Muscle of leg (tissue), 11 donors: ENCODE data around the gene ACSF3. TPM values are rescaled to one million over a fixed set of nuclear protein-coding genes. Genes with fewer than 3 reads are reported as not detected.
A peak's percentile ranks its signal among the peaks of the same experiment; 100 is the strongest.

Experiments used
- DNase-seq: peaks from one replicate; pipeline ENCODE4 v3.0.0; 2013
- H3K27ac ChIP-seq: one replicate; pipeline ENCODE4 v1.5.1; 2013; ENCODE audit warnings: mild to moderate bottlenecking, low read length, control low read depth
- H3K27me3 ChIP-seq: one replicate; pipeline ENCODE4 v1.6.1; 2013; ENCODE audit warnings: low read length; ENCODE audit not compliant: control insufficient read depth, insufficient read depth
- H3K36me3 ChIP-seq: one replicate; pipeline ENCODE4 v1.6.1; 2013; ENCODE audit warnings: low read length; ENCODE audit not compliant: control insufficient read depth, insufficient read depth
- H3K4me1 ChIP-seq: one replicate; pipeline ENCODE4 v1.6.1; 2013; ENCODE audit warnings: low read length; ENCODE audit not compliant: control insufficient read depth, insufficient read depth
- H3K4me3 ChIP-seq: one replicate; pipeline ENCODE4 v1.5.1; 2013; ENCODE audit warnings: low read length, control low read depth
- H3K9me3 ChIP-seq: replicated peaks from 2 replicates; pipeline ENCODE4 v1.6.1; 2013; ENCODE audit warnings: low read depth, low read length; ENCODE audit not compliant: control insufficient read depth
- whole genome bisulfite sequencing: methylation state at CpG from one replicate; pipeline ENCODE4 v1.1.5; 2013; ENCODE audit warnings: missing lambda C conversion rate; ENCODE audit not compliant: insufficient coverage; 5-methylcytosine and 5-hydroxymethylcytosine counted together
- polyA plus RNA-seq, 8 donors: library from polyadenylated mRNA; unstranded; fragments of 120-200 nt; gene quantifications; one replicate each; pipeline versions ENCODE4 v1.2.1 to v1.2.3, GENCODE V29; 2013; ENCODE audit warnings: inconsistent platforms in 1 of 8, low replicate concordance in 1 of 8; ENCODE audit not compliant: insufficient read length in 8 of 8, insufficient read depth in 1 of 8
- total RNA-seq: library from RNA; stranded (reverse); fragments of 120-200 nt; gene quantifications from one replicate; pipeline ENCODE4 v1.2.4, GENCODE V29; 2013

ACSF3 gene
- total and polyA plus RNA-seq, 9 donors: 13.4 to 18.6 (median 16.7) TPM

DNA sequence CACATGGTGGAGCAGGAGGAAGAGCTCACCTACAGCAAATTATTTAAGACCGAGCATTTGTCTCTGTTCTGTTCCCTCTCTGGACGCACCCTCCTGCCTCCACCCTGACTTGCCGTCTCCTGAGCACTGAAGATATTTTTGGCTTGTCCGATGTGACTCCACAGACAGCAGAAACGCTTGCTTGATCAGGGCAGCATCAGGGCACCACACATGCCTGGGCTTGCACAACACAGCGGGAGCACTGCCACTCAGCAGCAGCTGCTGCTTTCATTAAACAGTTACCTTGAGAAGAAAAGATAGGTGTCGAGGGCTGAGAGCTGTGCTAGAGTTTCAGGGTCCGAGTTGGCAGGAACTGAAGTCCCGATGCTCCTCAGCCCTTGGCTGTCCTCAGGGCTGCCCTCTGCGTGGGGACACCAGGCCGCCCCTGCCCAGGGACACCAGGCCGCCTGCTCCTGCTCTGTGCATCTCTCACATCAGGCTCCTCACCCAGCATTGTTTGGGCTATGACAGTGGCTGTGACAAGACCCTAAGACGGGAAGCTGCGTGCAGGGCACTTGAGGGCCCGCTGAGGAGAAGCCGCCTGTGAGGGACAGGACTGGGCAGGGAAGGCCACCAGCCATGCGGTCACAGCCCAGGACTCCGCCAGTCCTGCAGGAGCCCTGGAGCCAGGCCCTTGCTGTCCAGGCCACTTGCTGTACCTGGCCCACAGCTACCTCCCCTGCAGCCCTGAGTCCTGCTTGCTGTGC is 56.6 kb downstream of the ACSF3 start:
- Histone ChIP-seq H3K36me3 (peaks cover 40% of the 10 kb centered on the region), H3K27me3 (no peaks in the 10 kb centered on the region), H3K4me3 (no peak overlapping the region), H3K27ac (no peak overlapping the region), H3K4me1 (peaks cover 9% of the 10 kb centered on the region), H3K9me3 (peaks cover 7% of the 10 kb centered on the region)
- 87% methylated on average over 16 of the region's 18 CpGs for WGBS
- DNase-seq: no peak

DNA sequence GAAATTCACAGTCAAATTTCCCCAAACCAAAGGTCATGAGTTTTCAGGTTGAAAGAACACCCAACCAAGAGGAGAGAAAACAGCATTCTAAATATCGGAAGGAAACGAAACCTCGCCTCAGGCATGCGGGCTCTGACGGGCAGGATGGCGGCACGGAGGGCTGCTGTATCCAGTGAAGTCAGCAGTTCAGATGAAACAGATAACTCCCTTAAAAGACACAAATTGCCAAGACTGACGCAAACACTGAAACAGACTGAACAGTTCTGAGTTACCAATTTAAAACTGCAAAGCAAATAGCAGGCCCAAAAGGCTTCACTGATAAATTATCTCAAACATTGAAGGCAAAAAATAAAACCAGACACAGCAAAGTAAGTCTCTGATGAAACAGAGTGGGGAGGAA is 57.3 kb downstream of the ACSF3 start:
- H3K4me3 ChIP-seq: no peak overlapping the region
- no peak overlapping the region for H3K27ac ChIP-seq
- H3K9me3 ChIP-seq: peaks cover 7% of the 10 kb centered on the region
- 100% methylated on average over 4 of the region's 8 CpGs for WGBS
- peaks cover 34% of the 10 kb centered on the region for H3K36me3 ChIP-seq
- H3K27me3 ChIP-seq: no peaks in the 10 kb centered on the region
- no peak for DNase-seq
- H3K4me1 ChIP-seq: peaks cover 14% of the 10 kb centered on the region

DNA sequence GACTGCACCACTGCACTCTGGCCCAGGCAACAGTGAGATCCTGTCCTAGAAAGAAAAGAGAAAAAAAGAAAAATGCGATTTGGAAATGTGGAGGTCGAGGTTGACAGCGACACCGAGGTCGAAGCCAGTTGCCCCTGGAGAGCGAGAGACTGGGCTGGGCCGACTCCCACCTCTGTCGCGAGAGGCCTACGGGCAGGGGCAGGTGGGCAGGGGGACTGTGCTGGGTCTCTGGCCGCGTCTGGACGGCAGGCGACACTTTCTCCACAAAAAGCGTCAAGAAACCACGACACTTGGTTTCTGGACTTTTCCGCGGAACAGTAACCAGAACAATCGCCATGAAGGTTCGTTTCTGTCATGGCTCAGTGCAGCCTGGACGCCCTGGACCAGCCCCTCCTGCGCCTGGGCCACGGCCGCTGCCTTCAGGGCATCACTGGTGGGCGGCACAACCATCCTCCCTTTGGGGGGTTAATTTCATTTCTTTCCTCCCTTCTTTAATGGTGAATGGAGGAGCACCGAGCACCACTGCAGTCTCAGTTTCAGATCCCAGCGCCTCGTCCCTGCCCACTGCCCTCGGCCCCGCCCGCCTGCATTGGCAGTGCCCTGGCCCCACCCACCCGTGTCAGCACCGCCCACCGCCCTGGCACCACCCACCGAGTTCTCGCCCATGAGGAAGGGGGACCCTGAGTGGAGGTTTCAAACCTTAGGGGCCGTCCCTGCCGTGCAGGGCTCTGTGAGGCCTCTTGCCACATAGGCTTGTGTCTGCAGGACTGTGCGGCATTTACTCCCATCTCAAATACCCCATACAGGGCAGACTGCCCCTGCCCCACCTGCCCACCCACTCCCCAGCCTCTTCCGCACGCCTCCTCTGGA is 59.4 kb downstream of the ACSF3 start:
- Histone ChIP-seq H3K9me3 (peaks cover 7% of the 10 kb centered on the region), H3K36me3 (peaks cover 22% of the 10 kb centered on the region), H3K4me1 (peaks cover 26% of the 10 kb centered on the region), H3K27me3 (no peaks in the 10 kb centered on the region), H3K27ac (no peak overlapping the region), H3K4me3 (no peak overlapping the region)
- WGBS: 79% methylated on average over 33 of the region's 41 CpGs
- no peak for DNase-seq

DNA sequence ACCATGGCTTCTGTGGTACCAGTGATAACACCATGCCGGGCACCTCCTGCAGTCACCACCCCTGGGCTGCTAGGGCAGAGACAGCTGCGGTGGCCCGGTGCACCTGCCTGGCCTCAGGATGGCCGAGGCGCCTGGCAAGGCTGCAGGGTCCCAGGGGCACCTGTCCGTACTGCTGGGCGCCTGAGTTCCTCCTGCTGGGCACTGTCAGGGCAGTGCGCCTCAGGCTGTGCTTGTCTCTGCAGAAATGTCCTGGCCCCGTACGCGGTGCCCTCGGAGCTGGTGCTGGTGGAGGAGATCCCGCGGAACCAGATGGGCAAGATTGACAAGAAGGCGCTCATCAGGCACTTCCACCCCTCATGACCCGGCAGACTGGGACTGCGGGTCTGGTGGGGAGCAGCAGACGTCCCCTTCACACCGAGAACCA is 60.2 kb downstream of the ACSF3 start:
- no peaks in the 10 kb centered on the region for H3K27me3 ChIP-seq
- H3K4me3 ChIP-seq: no peak overlapping the region
- peaks cover 22% of the 10 kb centered on the region for H3K36me3 ChIP-seq
- peaks cover 26% of the 10 kb centered on the region for H3K4me1 ChIP-seq
- 85% methylated on average over 19 of the region's 19 CpGs for WGBS
- H3K27ac ChIP-seq: no peak overlapping the region
- peaks cover 7% of the 10 kb centered on the region for H3K9me3 ChIP-seq
- no peak for DNase-seq

DNA sequence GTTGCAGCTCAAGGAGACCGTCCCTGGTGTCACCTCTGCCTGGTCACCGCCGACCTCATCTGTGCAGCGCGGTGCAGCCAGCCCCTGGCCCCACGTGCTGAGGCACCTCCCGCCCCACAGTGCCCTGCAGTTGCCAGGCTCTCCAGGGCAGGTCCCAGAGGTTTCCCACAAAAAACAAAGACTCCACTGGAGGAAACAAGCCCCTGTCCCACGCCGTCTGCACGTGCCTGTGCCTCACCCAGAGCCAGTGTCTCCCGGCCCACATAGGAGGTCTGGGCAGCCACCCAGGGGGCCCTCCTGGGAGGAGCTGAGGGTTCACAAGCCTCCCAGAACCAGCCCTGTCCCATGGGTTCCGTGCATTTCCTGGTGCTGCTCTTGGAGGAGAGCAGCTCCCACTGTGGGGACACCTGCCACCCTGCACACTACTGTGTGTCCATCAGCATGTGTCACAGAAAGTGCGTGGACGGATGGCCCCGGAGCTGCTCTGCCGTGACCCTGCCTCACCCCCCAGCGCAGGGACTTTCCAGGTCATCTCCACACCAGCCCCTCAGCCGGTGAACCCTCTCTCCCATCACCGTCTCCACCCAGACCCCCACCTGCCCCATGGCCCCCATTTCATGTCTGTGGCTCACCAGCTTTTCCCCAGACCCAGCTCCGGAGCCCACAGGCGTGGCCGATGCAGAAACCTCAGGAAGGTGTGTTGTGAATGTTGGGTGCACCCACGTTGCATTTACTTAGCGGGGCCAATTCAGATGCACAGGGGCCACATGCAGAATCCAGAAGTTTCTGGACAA is 60.9 kb downstream of the ACSF3 start:
- peaks cover 26% of the 10 kb centered on the region for H3K4me1 ChIP-seq
- H3K27me3 ChIP-seq: no peaks in the 10 kb centered on the region
- no peak overlapping the region for H3K27ac ChIP-seq
- no peaks in the 10 kb centered on the region for H3K9me3 ChIP-seq
- no peak overlapping the region for H3K4me3 ChIP-seq
- WGBS: 65% methylated on average over 18 of the region's 24 CpGs
- H3K36me3 ChIP-seq: peaks cover 16% of the 10 kb centered on the region
- no peak for DNase-seq

DNA sequence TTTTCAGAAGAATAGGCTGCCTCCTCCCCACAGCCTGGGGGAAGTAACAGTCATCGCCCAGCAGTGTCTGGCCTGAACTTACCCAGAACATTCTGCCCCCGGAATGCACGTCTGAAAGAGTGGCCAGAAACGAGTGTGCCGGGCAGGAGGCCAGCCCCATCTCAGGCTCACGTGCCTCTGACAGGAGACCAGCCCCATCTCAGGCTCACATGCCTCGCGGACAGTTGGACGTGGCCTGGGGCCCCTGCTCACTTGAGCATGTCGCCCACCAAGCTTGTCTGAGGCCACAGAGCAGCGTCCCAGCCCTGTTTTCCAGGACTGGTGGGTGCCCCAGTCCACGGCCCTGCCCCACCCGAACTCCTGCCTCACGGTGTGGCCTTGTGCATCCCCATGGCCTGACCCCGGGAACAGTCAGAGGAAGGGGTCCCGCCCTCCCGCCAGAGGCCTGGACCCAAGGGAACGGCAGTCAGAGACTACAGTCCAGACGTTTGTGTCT is 61.6 kb downstream of the ACSF3 start:
- Histone ChIP-seq H3K27ac (no peak overlapping the region), H3K9me3 (no peaks in the 10 kb centered on the region), H3K27me3 (no peaks in the 10 kb centered on the region), H3K4me1 (peaks cover 26% of the 10 kb centered on the region), H3K36me3 (peaks cover 9% of the 10 kb centered on the region), H3K4me3 (no peak overlapping the region)
- 15% methylated on average over 16 of the region's 19 CpGs for WGBS
- peak; percentile 81 for DNase-seq

DNA sequence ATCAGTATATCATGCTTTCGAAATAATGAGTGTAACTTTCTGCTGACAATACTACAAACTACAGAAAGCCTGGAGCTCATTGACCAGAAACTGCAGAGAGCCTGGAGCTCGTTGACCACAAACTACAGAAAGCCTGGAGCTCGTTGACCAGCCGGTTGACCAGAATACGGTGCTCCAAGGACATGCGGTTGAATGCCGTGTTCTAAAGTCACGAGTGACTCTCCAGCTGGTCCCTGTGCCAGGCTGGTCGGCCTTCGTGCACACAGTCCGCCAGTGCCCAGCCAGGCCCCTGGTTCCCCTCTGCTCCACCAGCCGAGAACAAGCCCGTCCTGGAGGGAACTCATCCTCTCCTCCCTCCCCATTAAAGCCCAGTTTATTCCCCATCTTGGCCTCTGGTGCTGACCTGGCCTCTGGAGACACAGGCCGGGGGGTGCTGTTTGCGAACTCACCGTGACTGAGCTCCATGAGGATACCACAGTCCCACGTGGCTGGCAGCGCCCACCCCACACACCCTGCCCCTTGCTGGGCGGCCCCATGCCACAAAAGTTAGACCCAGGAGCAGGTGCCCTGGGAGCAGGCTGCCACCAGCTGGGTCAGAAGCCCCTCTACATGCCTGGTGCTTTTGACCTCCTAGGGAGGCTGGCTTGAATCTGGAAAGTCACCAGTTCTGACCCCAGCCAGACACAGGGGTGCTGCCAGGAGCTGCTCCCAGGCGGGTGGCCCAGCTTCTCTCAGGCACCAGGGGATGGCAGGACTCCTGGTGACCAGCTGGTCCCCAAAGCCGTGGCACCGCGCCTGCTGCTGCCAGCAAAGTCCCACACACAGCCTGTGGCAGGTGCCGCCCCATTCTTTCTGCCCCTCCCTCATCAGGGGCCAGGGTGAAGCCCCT is 62.4 kb downstream of the ACSF3 start:
- Histone ChIP-seq H3K9me3 (no peaks in the 10 kb centered on the region), H3K27me3 (no peaks in the 10 kb centered on the region), H3K4me1 (peaks cover 26% of the 10 kb centered on the region), H3K4me3 (no peak overlapping the region), H3K36me3 (peaks cover 2% of the 10 kb centered on the region), H3K27ac (no peak overlapping the region)
- no peak for DNase-seq
- 55% methylated on average over 22 of the region's 24 CpGs for WGBS

DNA sequence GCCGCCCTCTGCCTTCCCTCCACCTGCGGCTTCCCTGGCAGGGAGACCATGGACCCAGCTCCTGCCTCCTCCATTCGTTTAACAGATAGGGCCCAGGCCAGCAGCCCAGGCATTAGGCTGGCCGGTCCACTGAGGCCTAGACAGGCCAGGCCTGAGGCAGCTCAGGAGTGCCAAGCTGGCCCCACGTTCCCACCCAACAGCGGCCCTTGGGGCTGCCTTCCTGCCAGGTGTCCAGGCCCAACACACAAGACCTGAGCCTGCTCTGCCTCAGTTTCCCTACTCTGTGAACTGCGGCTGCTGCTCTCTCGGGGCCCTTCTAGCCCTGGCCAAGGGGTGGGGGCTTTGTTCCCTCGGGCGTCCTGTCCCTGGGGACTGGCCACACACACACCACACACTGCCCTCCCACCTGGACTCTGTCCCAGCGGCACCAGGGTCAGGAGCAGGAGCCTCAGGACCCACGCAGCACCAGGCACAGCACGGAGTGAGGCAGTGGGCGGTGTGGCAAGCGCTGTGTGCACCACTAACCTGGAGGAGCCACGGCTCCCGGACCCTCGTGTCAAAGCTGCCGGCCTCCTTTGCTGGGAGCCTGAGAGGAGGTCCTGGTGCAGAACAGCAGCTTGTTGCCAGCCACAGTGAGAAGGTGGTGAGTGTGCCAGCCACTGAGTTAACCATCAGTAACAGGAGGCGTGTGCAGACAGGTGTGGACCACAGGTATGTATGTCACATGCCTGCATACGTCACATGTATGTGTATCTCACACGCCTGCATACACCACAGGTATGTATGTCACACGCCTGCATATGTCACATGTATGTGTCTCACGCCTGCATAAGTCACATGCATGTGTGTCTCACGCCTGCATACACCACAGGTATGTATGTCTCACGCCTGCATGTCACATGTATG is 63.3 kb downstream of the ACSF3 start:
- Histone ChIP-seq H3K4me1 (peaks cover 26% of the 10 kb centered on the region), H3K9me3 (no peaks in the 10 kb centered on the region), H3K27me3 (no peaks in the 10 kb centered on the region), H3K4me3 (no peak overlapping the region), H3K36me3 (no peaks in the 10 kb centered on the region), H3K27ac (no peak overlapping the region)
- peak; percentile 22 for DNase-seq
- WGBS: 76% methylated on average over 21 of the region's 26 CpGs
